IPS DF 6.9 (cell line): ENCODE data around the gene LZTR1.
"Not testable (repeated sequence)": the region's sequence is repeated elsewhere in the genome, so short reads cannot be mapped to it uniquely, and the experiment has no call there.

Experiments used
- DNase-seq: peaks from one replicate; pipeline ENCODE4 v3.0.0-alpha.2; 2013; ENCODE audit warnings: low read depth, low spot score
- H3K27ac ChIP-seq: one replicate; pipeline ENCODE4 v1.5.1; 2013; ENCODE audit warnings: low read length, control low read depth
- H3K27me3 ChIP-seq: 2 replicates; pipeline ENCODE4 v1.6.1; 2013; ENCODE audit warnings: mild to moderate bottlenecking, low read length; ENCODE audit not compliant: control insufficient read depth, insufficient read depth
- H3K36me3 ChIP-seq: 2 replicates; pipeline ENCODE4 v1.6.1; 2013; ENCODE audit warnings: low read length; ENCODE audit not compliant: control insufficient read depth, insufficient read depth
- H3K4me1 ChIP-seq: 2 replicates; pipeline ENCODE4 v1.6.1; 2013; ENCODE audit warnings: low read length; ENCODE audit not compliant: control insufficient read depth, insufficient read depth
- H3K4me3 ChIP-seq: 2 replicates; pipeline ENCODE4 v1.5.1; 2013; ENCODE audit warnings: mild to moderate bottlenecking, low read length
- H3K9me3 ChIP-seq: 2 replicates; pipeline ENCODE4 v1.6.1; 2013; ENCODE audit warnings: low read length, inconsistent platforms; ENCODE audit not compliant: control insufficient read depth, insufficient read depth
- WGBS: extraction: QIAGEN DNeasy Blood & Tissue Kit; methylation state at CpG from one replicate; pipeline ENCODE4 v1.1.7; 2013; ENCODE audit warnings: mixed read lengths, missing lambda C conversion rate; ENCODE audit not compliant: insufficient read length, insufficient coverage; 5-methylcytosine and 5-hydroxymethylcytosine counted together

LZTR1 gene

GRCh38 chr22:20965888-20966855, 15.9 kb upstream of the LZTR1 start:
- H3K36me3 ChIP-seq, result no peaks in the 10 kb centered on the region
- H3K27me3 ChIP-seq, result peaks cover 35% of the 10 kb centered on the region
- no CpG with 5 or more reads among the region's 13 CpGs for WGBS
- H3K27ac ChIP-seq, result no peak overlapping the region
- H3K4me3 ChIP-seq, result no peak overlapping the region
- H3K4me1 ChIP-seq, result peaks cover 4% of the 10 kb centered on the region
- no peaks in the 10 kb centered on the region for H3K9me3 ChIP-seq
- DNase-seq, result no peak

GRCh38 chr22:20966883-20967696, 15.0 kb upstream of the LZTR1 start, which contains the start of gene AIFM3:
Gene AIFM3 (plus strand): TSS chr22:20967255. CDS start chr22:20967945, 690 bp downstream.
- no CpG with 5 or more reads among the region's 22 CpGs for WGBS
- Histone ChIP-seq H3K27ac (no peak within 1 kb of the TSS), H3K4me1 (peaks cover 6% of the 10 kb centered on the region), H3K9me3 (no peaks in the 10 kb centered on the region), H3K36me3 (no peaks in the 10 kb centered on the region), H3K27me3 (peaks cover 35% of the 10 kb centered on the region), H3K4me3 (no peak within 1 kb of the TSS)
- DNase-seq, result no peak

GRCh38 chr22:20967697-20968211, 14.3 kb upstream of the LZTR1 start:
- H3K4me1 ChIP-seq, result peaks cover 6% of the 10 kb centered on the region
- no peak for DNase-seq
- no CpG with 5 or more reads among the region's 19 CpGs for WGBS
- H3K4me3 ChIP-seq, result no peak overlapping the region
- H3K9me3 ChIP-seq, result no peaks in the 10 kb centered on the region
- no peak overlapping the region for H3K27ac ChIP-seq
- no peaks in the 10 kb centered on the region for H3K36me3 ChIP-seq
- peaks cover 35% of the 10 kb centered on the region for H3K27me3 ChIP-seq

GRCh38 chr22:20968281-20968977, 13.7 kb upstream of the LZTR1 start:
- H3K9me3 ChIP-seq, result no peaks in the 10 kb centered on the region
- no CpG with 5 or more reads among the region's 7 CpGs for WGBS
- no peak overlapping the region for H3K4me3 ChIP-seq
- H3K4me1 ChIP-seq, result peaks cover 6% of the 10 kb centered on the region
- H3K27ac ChIP-seq, result no peak overlapping the region
- peaks cover 35% of the 10 kb centered on the region for H3K27me3 ChIP-seq
- H3K36me3 ChIP-seq, result no peaks in the 10 kb centered on the region
- no peak for DNase-seq

- H3K36me3 ChIP-seq, result no peaks in the 10 kb centered on the region
- H3K27me3 ChIP-seq, result peaks cover 12% of the 10 kb centered on the region; the same call in 1 of the 2 replicates
- peaks cover 6% of the 10 kb centered on the region for H3K4me1 ChIP-seq
- WGBS, result no CpG with 5 or more reads among the region's 4 CpGs
- no peak overlapping the region for H3K27ac ChIP-seq
- no peak for DNase-seq
- H3K9me3 ChIP-seq, result no peaks in the 10 kb centered on the region
- no peak overlapping the region for H3K4me3 ChIP-seq
Measured at GRCh38 chr22:20970939-20971657, 11.0 kb upstream of the LZTR1 start.

- H3K4me1 ChIP-seq, H3K9me3 ChIP-seq, H3K4me3 ChIP-seq, H3K27me3 ChIP-seq, H3K27ac ChIP-seq, DNase-seq, H3K36me3 ChIP-seq: not testable (repeated sequence)
- WGBS, result no CpG with 5 or more reads among the region's 11 CpGs
Measured at GRCh38 chr22:20972014-20972694, 9.9 kb upstream of the LZTR1 start.

GRCh38 chr22:20972933-20973577, 9.0 kb upstream of the LZTR1 start:
- no peak for DNase-seq
- Histone ChIP-seq H3K27ac (no peak overlapping the region), H3K4me1 (peaks cover 4% of the 10 kb centered on the region), H3K4me3 (no peak overlapping the region), H3K27me3 (peaks cover 3% of the 10 kb centered on the region; the same call in 1 of the 2 replicates), H3K36me3 (no peaks in the 10 kb centered on the region), H3K9me3 (no peaks in the 10 kb centered on the region)
- WGBS, result no CpG with 5 or more reads among the region's 21 CpGs

GRCh38 chr22:20973634-20974286, 8.3 kb upstream of the LZTR1 start:
- peaks cover 2% of the 10 kb centered on the region; the same call in 1 of the 2 replicates for H3K4me1 ChIP-seq
- no peak overlapping the region for H3K27ac ChIP-seq
- H3K36me3 ChIP-seq, result no peaks in the 10 kb centered on the region
- no CpG with 5 or more reads among the region's 21 CpGs for WGBS
- DNase-seq, result no peak
- no peak overlapping the region for H3K4me3 ChIP-seq
- no peaks in the 10 kb centered on the region for H3K9me3 ChIP-seq
- peaks cover under 1% of the 10 kb centered on the region; the same call in 1 of the 2 replicates for H3K27me3 ChIP-seq
